Panc1 (cell line): Measurements from ENCODE around the gene DLGAP1.

ENCODE experiments used
- TF ChIP-seq, protein P1 (sequence below): fragments of 450-650 bp; IDR thresholded peaks from 2 replicates; pipeline ENCODE4 v1.5.1; 2017; ENCODE audit warnings: mild to moderate bottlenecking
- TF ChIP-seq, protein P2 (sequence below), 2 experiments: IDR thresholded peaks; 2 replicates each; pipeline ENCODE4 v1.6.1; 2011 to 2012; ENCODE audit warnings: low read depth in 2 of 2, control low read depth in 1 of 2, low read length in 1 of 2, mild to moderate bottlenecking in 1 of 2, moderate library complexity in 1 of 2; ENCODE audit not compliant: insufficient read depth in 1 of 2

DNA sequence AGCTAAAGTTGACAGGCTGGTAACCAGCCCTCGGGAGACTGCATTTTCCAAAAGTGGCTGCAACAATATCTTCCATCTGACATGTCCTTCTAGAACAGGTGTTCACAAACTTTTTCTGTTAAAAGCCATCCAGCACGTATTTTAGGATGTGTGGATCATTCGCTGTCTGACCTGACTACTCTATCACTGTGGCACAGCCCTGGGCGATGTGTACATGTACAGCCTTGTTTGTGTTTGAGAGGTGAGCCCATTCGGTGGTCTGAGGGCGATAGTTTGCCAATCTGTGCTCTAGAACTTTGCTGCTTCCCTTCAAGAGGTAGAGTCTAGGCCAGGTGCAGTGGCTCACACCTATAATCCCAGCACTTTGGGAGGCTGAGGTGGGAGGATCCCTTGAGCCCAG, 839.0 kb downstream of the DLGAP1 start:
- TF ChIP-seq, protein P1, sequence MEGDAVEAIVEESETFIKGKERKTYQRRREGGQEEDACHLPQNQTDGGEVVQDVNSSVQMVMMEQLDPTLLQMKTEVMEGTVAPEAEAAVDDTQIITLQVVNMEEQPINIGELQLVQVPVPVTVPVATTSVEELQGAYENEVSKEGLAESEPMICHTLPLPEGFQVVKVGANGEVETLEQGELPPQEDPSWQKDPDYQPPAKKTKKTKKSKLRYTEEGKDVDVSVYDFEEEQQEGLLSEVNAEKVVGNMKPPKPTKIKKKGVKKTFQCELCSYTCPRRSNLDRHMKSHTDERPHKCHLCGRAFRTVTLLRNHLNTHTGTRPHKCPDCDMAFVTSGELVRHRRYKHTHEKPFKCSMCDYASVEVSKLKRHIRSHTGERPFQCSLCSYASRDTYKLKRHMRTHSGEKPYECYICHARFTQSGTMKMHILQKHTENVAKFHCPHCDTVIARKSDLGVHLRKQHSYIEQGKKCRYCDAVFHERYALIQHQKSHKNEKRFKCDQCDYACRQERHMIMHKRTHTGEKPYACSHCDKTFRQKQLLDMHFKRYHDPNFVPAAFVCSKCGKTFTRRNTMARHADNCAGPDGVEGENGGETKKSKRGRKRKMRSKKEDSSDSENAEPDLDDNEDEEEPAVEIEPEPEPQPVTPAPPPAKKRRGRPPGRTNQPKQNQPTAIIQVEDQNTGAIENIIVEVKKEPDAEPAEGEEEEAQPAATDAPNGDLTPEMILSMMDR, result no peak
- TF ChIP-seq, protein P2, sequence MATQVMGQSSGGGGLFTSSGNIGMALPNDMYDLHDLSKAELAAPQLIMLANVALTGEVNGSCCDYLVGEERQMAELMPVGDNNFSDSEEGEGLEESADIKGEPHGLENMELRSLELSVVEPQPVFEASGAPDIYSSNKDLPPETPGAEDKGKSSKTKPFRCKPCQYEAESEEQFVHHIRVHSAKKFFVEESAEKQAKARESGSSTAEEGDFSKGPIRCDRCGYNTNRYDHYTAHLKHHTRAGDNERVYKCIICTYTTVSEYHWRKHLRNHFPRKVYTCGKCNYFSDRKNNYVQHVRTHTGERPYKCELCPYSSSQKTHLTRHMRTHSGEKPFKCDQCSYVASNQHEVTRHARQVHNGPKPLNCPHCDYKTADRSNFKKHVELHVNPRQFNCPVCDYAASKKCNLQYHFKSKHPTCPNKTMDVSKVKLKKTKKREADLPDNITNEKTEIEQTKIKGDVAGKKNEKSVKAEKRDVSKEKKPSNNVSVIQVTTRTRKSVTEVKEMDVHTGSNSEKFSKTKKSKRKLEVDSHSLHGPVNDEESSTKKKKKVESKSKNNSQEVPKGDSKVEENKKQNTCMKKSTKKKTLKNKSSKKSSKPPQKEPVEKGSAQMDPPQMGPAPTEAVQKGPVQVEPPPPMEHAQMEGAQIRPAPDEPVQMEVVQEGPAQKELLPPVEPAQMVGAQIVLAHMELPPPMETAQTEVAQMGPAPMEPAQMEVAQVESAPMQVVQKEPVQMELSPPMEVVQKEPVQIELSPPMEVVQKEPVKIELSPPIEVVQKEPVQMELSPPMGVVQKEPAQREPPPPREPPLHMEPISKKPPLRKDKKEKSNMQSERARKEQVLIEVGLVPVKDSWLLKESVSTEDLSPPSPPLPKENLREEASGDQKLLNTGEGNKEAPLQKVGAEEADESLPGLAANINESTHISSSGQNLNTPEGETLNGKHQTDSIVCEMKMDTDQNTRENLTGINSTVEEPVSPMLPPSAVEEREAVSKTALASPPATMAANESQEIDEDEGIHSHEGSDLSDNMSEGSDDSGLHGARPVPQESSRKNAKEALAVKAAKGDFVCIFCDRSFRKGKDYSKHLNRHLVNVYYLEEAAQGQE (IDR thresholded peaks at IDR 0.05; ENCODE audit: insufficient read depth in 1 of 2, low read depth in 2 of 2, low read length in 1 of 2), result no peak
